A673 (cell line): ENCODE results near the gene CACNA1G.

Source experiments
- EZH2 ChIP-seq: fragments of 200-600 bp; sonication (generic); IDR thresholded peaks from 2 replicates; pipeline ENCODE4 v1.6.1; 2017; ENCODE audit warnings: borderline replicate concordance, low read depth, mild to moderate bottlenecking, mixed read lengths, antibody characterized with exemption, low read length; ENCODE audit not compliant: poor library complexity, severe bottlenecking
- TF ChIP-seq, protein P1 (sequence below): fragments of 300-800, 200-600 bp; sonication (generic); conservative IDR thresholded peaks from 2 replicates; pipeline ENCODE4 v1.5.1; 2017; ENCODE audit warnings: low read depth, mild to moderate bottlenecking, antibody characterized with exemption, low read length, moderate library complexity, mixed read lengths

DNA sequence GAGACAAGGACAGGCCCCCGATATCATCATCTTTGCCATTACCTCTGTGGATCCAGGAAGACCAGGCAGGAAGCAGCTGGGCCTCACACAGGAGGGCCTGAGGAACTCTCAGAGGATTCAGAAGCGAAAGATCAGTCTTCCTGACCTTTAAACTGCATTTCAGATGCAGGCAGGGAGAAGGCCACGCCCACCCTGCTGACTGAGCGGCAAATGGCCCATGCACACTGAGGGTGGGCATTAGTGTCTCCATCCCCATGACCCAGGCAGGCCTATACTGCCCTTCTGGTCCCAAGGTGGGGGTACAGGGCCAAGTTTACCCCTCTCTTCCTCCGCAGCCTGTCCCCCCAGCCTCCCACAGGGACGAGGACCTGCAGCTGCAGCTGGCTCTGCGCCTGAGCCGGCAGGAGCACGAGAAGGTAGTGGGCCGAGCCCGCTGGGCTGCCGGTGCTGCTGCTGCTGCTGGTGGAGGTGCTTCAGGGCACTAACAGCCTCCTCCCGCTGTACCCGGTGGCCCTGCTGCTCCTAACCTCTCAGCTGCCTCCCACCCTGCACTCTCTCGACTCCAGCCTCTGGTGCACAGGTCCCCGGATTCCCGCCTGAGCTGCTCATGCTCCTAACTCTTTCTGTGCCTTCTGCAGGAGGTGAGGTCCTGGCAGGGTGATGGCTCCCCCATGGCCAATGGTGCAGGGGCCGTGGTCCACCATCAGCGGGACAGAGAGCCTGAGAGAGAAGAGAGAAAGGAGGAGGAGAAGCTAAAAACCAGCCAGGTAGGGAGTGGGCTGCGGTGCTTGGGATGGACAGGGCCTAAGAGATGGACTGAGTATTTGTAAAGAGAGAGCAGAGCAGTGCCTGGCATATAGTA lies 21.7 kb upstream of the CACNA1G start:
- TF ChIP-seq, protein P1, sequence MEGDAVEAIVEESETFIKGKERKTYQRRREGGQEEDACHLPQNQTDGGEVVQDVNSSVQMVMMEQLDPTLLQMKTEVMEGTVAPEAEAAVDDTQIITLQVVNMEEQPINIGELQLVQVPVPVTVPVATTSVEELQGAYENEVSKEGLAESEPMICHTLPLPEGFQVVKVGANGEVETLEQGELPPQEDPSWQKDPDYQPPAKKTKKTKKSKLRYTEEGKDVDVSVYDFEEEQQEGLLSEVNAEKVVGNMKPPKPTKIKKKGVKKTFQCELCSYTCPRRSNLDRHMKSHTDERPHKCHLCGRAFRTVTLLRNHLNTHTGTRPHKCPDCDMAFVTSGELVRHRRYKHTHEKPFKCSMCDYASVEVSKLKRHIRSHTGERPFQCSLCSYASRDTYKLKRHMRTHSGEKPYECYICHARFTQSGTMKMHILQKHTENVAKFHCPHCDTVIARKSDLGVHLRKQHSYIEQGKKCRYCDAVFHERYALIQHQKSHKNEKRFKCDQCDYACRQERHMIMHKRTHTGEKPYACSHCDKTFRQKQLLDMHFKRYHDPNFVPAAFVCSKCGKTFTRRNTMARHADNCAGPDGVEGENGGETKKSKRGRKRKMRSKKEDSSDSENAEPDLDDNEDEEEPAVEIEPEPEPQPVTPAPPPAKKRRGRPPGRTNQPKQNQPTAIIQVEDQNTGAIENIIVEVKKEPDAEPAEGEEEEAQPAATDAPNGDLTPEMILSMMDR: no peak
- TF ChIP-seq EZH2: no peak
